HG03571 (cell line): Measurements from ENCODE around the gene PCDHA11.
"Not testable (repeated sequence)": the region's sequence is repeated elsewhere in the genome, so short reads cannot be mapped to it uniquely, and the experiment has no call there.

Experiments
- ATAC-seq: cut with Tn5 transposase; IDR thresholded peaks from one replicate; pipeline ENCODE4 v1.9.1; 2021; ENCODE audit not compliant: unreplicated experiment

PCDHA11 gene

GRCh38 chr5:140848139-140849102, 20.3 kb upstream of the PCDHA11 start, which contains the start of gene PCDHA9:
TSS of gene PCDHA9 (plus strand) at chr5:140848382. CDS start at chr5:140848496, 114 bp downstream.
- not testable (repeated sequence) for ATAC-seq

GRCh38 chr5:140849831-140850634, 18.7 kb upstream of the PCDHA11 start:
- ATAC-seq = not testable (repeated sequence)

- ATAC-seq = no peak
Measured at GRCh38 chr5:140855772-140856674, 12.7 kb upstream of the PCDHA11 start, which contains the start of gene PCDHA10. TSS of gene PCDHA10 (plus strand) at chr5:140855897. CDS start at chr5:140856049, 152 bp downstream.

GRCh38 chr5:140857177-140857986, 11.4 kb upstream of the PCDHA11 start:
- no peak for ATAC-seq

- no peak for ATAC-seq
Measured at GRCh38 chr5:140857987-140858240, 10.8 kb upstream of the PCDHA11 start.

GRCh38 chr5:140862441-140863295, 6.1 kb upstream of the PCDHA11 start:
- ATAC-seq = no peak

GRCh38 chr5:140869555-140869886, 764 bp downstream of the PCDHA11 start:
- no peak for ATAC-seq

- ATAC-seq = no peak
Measured at GRCh38 chr5:140870221-140871201, 1.8 kb downstream of the PCDHA11 start.

GRCh38 chr5:140875085-140876065, 6.6 kb downstream of the PCDHA11 start, which contains the start of gene PCDHA12:
TSS of gene PCDHA12 (plus strand) at chr5:140875308. CDS start at chr5:140875473, 165 bp downstream.
- no peak for ATAC-seq

GRCh38 chr5:140876541-140877261, 7.9 kb downstream of the PCDHA11 start:
- not testable (repeated sequence) for ATAC-seq

- ATAC-seq = no peak
Measured at GRCh38 chr5:140877262-140877581, 8.5 kb downstream of the PCDHA11 start.

GRCh38 chr5:140881889-140882590, 13.3 kb downstream of the PCDHA11 start, which contains the start of gene PCDHA13:
TSS of gene PCDHA13 (plus strand) at chr5:140882124. CDS start at chr5:140882269, 145 bp downstream.
- ATAC-seq = no peak

GRCh38 chr5:140882591-140882899, 13.8 kb downstream of the PCDHA11 start:
- ATAC-seq = no peak

- ATAC-seq = no peak
Measured at GRCh38 chr5:140883373-140883772, 14.6 kb downstream of the PCDHA11 start.

GRCh38 chr5:140883927-140884697, 15.4 kb downstream of the PCDHA11 start:
- ATAC-seq = no peak
